ENCODE measurements around the gene FRS2. TPM values are rescaled to one million over a fixed set of nuclear protein-coding genes. Genes with fewer than 3 reads are reported as not detected.

FRS2 gene
- total and polyA plus RNA-seq, 9 of the 15 experiments (the other 6 are each of a cell fraction or from before 2014, with no cell fraction given) = 1.0 to 9.1 (median 6.0) TPM

DNA sequence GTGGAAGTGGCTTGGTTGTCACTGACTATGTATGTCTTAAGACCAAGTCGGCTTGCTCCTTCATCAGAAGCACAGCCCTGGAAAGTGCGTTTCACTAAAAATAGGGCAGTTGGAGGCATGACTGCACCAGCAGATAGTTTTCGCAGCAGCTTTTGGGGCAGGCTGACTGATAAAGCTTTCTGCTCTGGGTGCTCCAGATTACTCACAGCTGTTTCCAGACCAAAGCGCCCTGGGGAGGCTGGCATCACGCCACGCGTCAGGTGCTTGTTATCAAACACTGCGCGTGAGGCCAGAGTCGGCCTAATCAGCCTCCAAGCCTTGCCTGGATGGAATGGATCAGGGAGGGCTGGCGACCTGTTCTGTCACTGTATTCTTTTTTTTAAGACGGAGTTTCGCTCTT is 153.8 kb downstream of the FRS2 start (continued):
- no peak for TF ChIP-seq CHD7 (IDR thresholded peaks at IDR 0.05; ENCODE audit: low read depth, low read length)
- peak; percentile 94 to 98 for TF ChIP-seq RCOR1 (IDR thresholded peaks at IDR 0.05; ENCODE audit: borderline replicate concordance in 1 of 2, low read depth in 2 of 2, low read length in 2 of 2)
- no peak for TF ChIP-seq ZNF212 (CRISPR knock-in tag; IDR thresholded peaks at IDR 0.05)
- no peak for TF ChIP-seq PCBP1 (IDR thresholded peaks at IDR 0.05; ENCODE audit: low read depth, low read length, poor library complexity, severe bottlenecking)
- 0 out of 2 replicates have a peak, but pooled peaks have one; percentile 28 for TF ChIP-seq NR4A1 (CRISPR knock-in tag; IDR thresholded peaks at IDR 0.05)
- peak; percentile 96 for TF ChIP-seq NR4A1 (tag; IDR thresholded peaks at IDR 0.05)
- peak; percentile 86 for TF ChIP-seq MXI1 (IDR thresholded peaks at IDR 0.05; ENCODE audit: low read depth, low read length)
- no peak for TF ChIP-seq DDX20 (tag; IDR thresholded peaks at IDR 0.05; ENCODE audit: low read depth)
- peak; percentile 98 for TF ChIP-seq LEF1 (IDR thresholded peaks at IDR 0.05)
- TF ChIP-seq, protein P1, sequence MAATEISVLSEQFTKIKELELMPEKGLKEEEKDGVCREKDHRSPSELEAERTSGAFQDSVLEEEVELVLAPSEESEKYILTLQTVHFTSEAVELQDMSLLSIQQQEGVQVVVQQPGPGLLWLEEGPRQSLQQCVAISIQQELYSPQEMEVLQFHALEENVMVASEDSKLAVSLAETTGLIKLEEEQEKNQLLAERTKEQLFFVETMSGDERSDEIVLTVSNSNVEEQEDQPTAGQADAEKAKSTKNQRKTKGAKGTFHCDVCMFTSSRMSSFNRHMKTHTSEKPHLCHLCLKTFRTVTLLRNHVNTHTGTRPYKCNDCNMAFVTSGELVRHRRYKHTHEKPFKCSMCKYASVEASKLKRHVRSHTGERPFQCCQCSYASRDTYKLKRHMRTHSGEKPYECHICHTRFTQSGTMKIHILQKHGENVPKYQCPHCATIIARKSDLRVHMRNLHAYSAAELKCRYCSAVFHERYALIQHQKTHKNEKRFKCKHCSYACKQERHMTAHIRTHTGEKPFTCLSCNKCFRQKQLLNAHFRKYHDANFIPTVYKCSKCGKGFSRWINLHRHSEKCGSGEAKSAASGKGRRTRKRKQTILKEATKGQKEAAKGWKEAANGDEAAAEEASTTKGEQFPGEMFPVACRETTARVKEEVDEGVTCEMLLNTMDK (IDR thresholded peaks at IDR 0.05; ENCODE audit: borderline replicate concordance, insufficient read depth, low read depth, low read length, poor library complexity, severe bottlenecking) = no peak
- TF ChIP-seq ZNF232 (CRISPR knock-in tag; IDR thresholded peaks at IDR 0.05) = no peak
- TF ChIP-seq SAFB2 (IDR thresholded peaks at IDR 0.05; ENCODE audit: borderline replicate concordance, low read depth, low read length, severe bottlenecking) = no peak
- no peak for TF ChIP-seq ZNF121 (CRISPR knock-in tag; conservative IDR thresholded peaks at IDR 0.05)
- TF ChIP-seq, protein P2, sequence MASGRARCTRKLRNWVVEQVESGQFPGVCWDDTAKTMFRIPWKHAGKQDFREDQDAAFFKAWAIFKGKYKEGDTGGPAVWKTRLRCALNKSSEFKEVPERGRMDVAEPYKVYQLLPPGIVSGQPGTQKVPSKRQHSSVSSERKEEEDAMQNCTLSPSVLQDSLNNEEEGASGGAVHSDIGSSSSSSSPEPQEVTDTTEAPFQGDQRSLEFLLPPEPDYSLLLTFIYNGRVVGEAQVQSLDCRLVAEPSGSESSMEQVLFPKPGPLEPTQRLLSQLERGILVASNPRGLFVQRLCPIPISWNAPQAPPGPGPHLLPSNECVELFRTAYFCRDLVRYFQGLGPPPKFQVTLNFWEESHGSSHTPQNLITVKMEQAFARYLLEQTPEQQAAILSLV (tag; IDR thresholded peaks at IDR 0.05) = peak; percentile 72

Measured in K562 (cell line).